Vagina (tissue), 2 donors: Measurements from ENCODE around the gene SPATS1.

Source experiments
- CTCF ChIP-seq, 3 experiments: fragments of 450-650 bp in 2 of 3; fragments of 200-600 bp in 1 of 3; sonication (generic) in 1 of 3; IDR thresholded peaks; one replicate each; pipeline ENCODE4 v1.5.1; 2017 to 2019; ENCODE audit warnings: antibody characterized with exemption in 3 of 3, mild to moderate bottlenecking in 2 of 3, moderate library complexity in 2 of 3
- POLR2AphosphoS5 ChIP-seq, 2 donors: sonication (generic); formaldehyde crosslinking; IDR thresholded peaks; one replicate each; pipeline ENCODE4 v1.9.0; 2017; ENCODE audit warnings: antibody characterized with exemption in 2 of 2, mild to moderate bottlenecking in 2 of 2, low read depth in 1 of 2; ENCODE audit not compliant: insufficient read depth in 1 of 2

GRCh38 chr6:44361947-44362346 lies 19.5 kb downstream of the SPATS1 start:
- TF ChIP-seq POLR2AphosphoS5 (IDR thresholded peaks at IDR 0.05; ENCODE audit: insufficient read depth in 1 of 2, low read depth in 1 of 2), result no peak
- no peak for TF ChIP-seq CTCF (IDR thresholded peaks at IDR 0.05)
